Stomach (tissue), 4 donors: ENCODE measurements around the gene TAS2R4.

ENCODE experiments used
- CTCF ChIP-seq, 7 experiments: fragments of 450-650 bp in 4 of 7; fragments of 200-600 bp in 3 of 7; sonication (generic) in 3 of 7; IDR thresholded peaks; one replicate each; pipeline ENCODE4 v1.5.1; 2016 to 2019; ENCODE audit warnings: antibody characterized with exemption in 7 of 7, control low read depth in 2 of 7, mild to moderate bottlenecking in 1 of 7
- EP300 ChIP-seq: sonication (generic); formaldehyde crosslinking; IDR thresholded peaks from one replicate; pipeline ENCODE4 v1.6.1; 2017; ENCODE audit warnings: antibody characterized with exemption
- POLR2A ChIP-seq, 4 donors: fragments of 450-650 bp; IDR thresholded peaks; one replicate each; pipeline ENCODE4 v1.6.1; 2016; ENCODE audit warnings: antibody characterized with exemption in 4 of 4, control low read depth in 2 of 4, mild to moderate bottlenecking in 1 of 4, moderate library complexity in 1 of 4

GRCh38 chr7:141748396-141748795 is 28.1 kb upstream of the TAS2R4 start:
- no peak for TF ChIP-seq CTCF (IDR thresholded peaks at IDR 0.05)
- no peak for TF ChIP-seq EP300
- no peak for TF ChIP-seq POLR2A (IDR thresholded peaks at IDR 0.05)
